ENCODE measurements around the gene VTI1B.
A peak's percentile ranks its signal among the peaks of the same experiment; 100 is the strongest.
"Not testable (repeated sequence)": the region's sequence is repeated elsewhere in the genome, so short reads cannot be mapped to it uniquely, and the experiment has no call there.

VTI1B gene

DNA sequence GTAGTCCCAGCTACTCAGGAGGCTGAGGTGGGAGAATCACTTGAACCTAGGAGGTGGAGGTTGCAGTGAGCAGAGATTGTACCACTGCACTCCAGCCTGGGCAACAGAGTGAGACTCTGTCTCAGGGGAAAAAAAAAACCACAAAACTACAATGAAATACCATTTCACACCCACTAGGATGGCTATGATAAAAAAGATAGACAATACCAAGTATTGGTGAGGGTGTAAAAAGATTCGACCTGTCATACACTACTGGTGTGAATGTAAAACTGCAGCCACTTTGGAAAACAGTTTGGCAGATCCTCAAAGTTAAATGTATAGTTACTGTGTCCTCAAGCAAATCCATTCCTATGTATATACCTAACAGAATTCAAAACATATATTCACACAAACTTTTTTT lies 48.3 kb downstream of the VTI1B start:
- not testable (repeated sequence) for DNase-seq

DNA sequence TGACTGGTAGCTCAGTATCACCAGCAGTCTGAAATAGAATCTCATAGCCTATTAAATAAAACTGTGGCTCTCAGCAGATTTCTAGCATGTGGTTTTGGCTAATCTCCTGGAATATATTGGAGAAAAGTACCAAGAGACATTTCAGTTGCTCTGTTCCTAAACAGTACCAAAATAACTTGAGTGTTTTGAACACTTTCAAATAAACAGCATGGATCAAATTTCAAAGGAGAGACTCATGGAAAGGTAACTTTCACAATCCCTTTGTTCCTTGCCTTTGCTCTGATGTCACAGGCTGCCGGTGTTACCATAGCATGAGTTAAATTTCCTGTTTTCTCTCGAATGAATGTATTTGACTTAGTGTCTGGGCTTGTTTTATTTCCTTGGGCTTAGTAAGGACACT lies 51.3 kb downstream of the VTI1B start:
- no peak for DNase-seq

DNA sequence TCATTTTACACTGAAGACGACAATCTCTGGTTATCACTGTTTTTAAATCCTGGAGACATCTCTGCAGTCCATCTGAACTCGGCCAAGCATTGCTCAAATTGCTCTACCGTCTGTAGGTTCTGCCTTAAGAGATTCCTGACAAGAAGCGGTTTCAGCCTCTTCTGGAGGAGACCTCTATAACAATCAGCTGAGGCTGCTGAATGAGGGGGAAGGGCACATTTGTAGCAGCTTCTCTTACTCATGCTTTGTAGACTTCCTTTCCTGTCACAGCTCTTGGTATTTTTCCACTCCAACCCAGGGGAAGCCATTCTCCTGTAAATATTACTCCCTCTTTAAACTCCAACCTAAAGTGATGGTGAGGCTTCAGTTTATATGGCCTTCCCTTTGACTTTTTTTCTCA lies 51.8 kb downstream of the VTI1B start:
- DNase-seq = no peak

DNA sequence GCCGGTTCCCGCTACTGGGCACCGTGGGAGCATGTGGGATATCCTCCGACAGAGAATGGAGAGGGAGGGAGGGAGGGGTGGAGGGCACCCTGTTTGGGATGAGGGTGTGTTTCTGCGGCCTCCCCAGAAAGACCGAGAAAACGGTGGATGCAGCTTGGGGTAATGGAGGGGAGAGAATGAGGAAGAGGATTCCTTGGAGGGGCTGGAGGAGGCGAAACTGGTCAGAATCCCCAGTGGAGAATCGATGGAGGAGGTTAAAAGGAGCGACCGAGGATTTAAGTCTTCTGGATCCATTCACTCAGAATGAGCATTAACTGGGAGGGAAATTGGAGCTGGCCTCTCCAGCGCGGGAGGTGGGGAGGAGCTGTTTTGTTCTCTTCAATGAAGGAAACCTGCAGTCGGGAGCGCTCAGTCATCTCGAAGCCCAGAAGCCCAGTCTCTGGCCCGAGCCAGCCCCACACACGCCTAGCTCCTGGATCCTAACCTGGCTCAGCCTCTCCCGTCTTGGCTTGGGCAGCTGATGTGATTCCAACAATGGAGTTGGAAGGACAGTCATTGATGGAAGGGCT lies 54.1 kb downstream of the VTI1B start:
- no peak for DNase-seq

DNA sequence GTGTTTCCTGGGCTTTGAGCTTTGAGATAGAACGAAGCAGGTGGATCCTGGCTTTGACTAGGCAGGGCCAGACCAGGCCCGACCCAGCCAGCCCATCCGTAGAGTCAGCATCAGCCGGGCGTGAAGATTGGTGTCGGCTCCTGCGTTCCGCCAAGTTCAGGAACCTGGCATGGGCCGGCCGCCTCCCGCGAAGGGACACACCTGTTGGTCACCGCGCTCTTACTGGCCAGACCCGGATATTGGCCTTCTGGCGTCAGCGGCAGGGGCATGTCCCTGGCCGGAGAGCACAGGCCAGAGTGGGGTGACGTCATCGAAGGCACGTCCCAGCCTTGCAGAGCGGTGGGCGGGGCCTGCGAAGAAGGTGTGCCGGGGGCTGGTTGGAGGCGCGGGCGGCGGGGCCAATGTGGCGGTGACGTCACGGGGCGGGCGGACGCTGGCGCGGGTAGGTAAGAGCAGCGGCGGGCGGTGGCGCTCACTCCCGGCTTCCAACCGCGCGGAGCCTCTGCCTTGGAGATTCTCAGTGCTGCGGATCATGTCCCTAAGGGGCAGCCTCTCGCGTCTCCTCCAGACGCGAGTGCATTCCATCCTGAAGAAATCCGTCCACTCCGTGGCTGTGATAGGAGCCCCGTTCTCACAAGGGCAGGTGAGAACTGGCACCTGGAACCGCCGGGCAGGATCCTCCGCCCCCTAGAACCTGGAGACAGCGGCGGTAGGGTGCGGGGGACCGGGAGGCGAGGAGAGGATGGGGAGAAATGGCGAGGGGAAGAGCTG lies 54.8 kb downstream of the VTI1B start, which contains the start of gene ARG2:
Gene ARG2 (plus strand): TSS at position 475 of the 771 bp plus-strand sequence. CDS start 58 bp downstream, at position 533.
- DNase-seq = peak; percentile 96

DNA sequence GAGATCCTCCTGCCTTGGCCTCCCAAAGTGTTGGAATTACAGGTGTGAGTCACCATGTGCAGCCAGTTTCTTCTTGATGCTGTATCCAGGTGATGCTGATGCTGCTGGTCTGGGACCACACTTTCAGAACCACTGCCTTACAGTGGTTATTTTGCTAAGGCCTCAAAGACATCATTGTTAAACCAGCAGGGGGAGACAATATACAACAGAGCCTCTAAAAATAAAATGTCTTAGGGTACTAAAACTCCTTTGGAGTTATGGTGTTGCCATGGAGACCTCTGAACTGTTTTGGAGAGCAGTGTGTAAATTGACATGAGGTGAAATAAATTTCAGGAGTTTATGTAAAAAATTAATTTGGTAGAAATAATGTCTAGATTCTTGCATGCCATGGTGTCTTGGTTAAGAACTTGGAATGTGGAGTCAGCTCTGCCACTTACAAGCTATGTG lies 55.8 kb downstream of the VTI1B start:
- DNase-seq = peak; percentile 69

DNA sequence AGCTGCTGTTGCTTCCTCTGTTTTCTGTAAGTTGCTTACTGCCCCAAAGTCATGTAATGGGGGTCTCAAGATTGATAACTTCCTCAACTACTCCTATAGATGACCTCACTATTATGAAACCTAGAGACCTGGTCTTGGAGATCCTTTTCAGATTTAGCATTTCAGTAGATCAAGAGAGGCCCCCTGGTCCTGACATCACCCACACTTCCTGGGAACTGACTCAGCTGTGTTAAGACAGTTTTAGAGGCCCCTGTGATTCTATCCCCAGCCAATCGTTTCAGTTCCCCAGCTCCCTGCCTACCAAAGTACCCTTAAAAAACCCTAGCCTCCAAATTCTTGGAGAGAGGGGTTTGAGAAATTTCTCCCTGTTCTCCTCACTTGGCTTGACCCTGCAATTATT lies 63.9 kb downstream of the VTI1B start:
- DNase-seq = peak; percentile 11

DNA sequence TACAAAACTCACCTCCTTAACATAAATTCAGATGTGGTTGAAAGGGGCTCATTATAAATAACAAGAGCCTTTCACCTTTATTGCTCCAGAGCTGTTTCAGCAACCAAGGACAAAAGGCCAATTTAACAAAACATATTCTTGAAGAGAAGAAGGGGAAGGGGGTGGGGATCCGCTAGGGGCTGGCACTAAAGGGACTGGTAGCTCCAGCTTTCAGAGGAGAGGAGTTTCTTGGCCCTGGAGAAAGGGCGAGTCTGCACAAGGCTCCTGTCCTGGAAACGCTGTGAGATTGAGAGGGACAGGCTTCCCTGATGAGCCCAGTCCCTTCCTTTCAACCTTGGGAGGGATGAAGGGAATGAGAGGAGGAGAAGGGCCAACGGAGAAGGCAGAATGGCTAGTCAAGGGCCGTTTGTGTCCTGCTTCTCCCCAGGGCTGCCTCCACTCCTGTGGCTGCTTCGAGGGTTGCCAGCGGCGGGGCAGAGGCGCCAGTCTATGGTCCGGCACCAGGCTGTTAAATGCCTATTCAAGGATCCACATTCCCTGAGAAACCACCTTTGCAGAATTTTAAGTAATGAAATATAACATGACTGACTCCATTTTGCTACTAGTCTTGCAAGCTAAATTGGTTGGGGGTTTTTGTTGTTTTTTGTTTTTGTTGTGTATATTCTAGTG lies 64.7 kb downstream of the VTI1B start:
- no peak for DNase-seq

DNA sequence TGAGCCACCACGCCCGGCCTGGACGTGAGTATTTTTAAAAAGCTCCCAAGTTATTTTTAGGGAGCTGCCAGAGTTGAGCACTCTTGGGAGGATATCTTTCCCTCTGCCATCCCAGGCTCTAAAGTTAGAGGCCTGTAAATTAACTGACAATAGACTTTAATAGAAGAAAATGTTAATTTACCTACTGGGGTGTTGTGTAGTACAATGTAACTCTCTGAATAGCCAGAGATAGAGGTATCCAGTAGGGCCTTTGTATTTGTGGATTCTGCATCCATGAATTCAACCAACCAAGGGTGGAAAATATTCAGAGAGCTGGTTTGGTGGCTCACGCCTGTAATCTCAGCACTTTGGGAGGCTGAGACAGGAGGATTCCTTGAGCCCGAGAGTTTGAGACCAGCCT lies 66.8 kb downstream of the VTI1B start:
- no peak for DNase-seq

DNA sequence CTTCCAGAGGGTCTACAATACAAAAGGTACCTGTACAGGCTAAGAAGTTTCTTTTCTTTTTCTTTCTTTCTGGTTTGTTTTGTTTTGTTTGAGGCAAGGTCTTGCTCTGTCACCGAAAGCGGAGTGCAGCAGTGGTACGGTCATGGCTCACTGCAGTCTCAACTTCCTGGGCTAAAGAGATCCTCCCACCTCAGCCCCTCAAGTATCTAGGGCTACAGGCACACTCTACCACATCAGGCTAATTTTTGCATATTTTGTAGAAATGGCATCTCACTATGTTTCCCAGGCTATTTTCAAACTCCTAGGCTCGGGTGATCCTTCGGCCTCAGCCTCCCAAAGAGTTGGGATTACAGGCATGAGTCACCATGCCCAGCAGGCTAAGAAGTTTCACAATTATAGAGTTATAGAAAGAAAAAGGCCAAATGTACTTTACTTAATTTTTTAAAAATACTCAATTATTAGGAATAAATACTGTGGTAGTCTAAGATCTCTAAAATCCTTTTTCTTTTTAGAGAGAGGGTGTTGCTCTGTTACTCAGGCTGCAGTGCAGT lies 71.4 kb downstream of the VTI1B start:
- no peak for DNase-seq

DNA sequence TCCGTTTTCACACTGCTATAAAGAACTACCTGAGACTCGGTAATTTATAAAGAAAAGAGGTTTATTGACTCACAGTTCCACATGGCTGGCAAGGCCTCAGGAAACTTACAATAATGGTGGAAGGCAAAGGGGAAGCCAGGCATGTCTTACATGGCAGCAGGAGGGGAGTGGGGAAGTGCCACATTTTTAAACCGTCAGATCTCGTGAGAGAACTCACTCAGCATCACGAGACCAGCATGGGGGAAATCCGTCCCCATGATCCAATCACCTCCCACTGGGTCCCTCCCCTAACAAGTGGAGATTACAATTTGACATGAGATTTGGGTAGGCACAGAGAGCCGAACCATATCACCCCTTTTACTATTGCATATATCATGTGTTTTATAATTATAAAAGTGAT lies 72.4 kb downstream of the VTI1B start:
- DNase-seq = no peak

DNA sequence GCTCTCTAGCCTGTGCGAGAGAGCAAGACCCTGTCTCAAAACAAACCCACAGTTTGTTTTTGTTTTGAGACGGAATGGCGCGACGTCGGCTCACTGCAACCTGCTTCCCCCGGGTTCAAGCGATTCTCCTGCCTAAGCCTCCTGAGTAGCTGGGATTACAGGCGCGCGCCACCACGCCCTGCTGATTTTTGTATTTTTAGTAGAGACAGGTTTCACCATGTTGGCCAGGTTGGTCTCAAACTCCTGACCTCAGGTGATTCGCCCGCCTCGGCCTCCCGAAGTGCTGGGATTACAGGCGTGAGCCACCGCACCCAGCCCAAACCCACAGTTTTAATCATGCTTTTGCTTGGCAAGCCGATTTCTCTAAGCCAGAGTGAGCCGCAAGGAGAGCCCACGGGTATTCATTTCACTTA lies 73.9 kb downstream of the VTI1B start:
- not testable (repeated sequence) for DNase-seq

DNA sequence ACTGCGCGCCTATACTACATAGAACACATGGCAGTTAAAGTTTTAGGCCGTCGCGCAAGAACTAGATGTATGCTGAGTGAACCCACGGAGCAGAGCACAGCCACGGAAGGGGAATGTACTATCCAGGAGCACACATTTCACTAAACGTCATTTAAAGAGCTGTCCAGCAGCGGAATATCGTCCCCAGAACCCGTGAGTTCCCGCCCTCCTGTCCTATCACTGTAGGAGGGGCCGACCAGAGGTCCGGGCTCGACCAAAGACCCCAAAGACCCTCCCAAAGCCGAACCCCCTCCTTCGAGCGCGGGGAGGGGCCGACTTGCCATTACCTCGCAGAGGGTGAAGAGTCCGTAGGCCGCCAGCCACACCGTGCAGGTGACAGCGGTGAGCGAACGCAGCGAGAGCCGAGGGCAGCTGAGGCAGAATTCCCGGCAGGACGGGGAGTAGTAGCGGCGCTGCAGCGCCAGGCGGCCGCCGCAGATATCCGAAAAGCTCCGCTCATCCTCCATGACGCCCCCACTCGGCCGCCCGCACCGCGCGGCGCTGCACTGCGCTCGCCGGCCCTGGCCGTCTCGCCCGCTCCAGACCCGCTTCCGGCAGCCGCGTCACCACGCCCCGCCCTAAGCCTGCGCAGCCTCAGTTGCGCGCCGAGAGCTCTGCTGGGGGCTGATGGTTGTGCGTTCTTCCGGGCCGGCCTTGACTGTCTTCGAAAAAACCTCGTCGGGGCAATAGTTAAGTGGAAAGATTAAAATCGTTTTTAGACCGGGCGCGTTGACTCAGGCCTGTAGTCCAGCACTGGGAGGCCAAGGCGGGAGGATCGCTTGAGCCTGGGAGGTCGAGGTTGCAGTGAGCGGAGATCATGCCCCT lies 74.5 kb downstream of the VTI1B start, which contains the start of gene PIGH:
Gene PIGH (minus strand): TSS at position 571 of the 864 bp plus-strand sequence. CDS start 65 bp downstream, at position 506.
- DNase-seq = peak; percentile 94

Data from activated CD4-positive, alpha-beta T cell treated with anti-CD3 and anti-CD28 coated beads, Interleukin-2, amount 50 U/mL, for 16 hours (primary cell).